Left lung (tissue), 10 donors: Measurements from ENCODE around the gene CCDC17. TPM values are rescaled to one million over a fixed set of nuclear protein-coding genes. Genes with fewer than 3 reads are reported as not detected.

ENCODE experiments used
- ATAC-seq: fragments of 200-7000 bp; cut with Tn5 transposase; one replicate; pipeline ENCODE4 v1.9.1; 2020; ENCODE audit warnings: moderate library complexity
- DNase-seq, 4 donors: peaks; one replicate each; pipeline ENCODE4 v3.0.0-alpha.2; 2013 to 2020
- H3K27ac ChIP-seq, 2 donors: fragments of 200-600 bp; sonication (generic) in 1 of 2; one replicate each; pipeline versions ENCODE4 v1.5.0 to v1.8.0; 2020 to 2021
- H3K27me3 ChIP-seq, 2 donors: fragments of 200-600 bp; sonication (generic) in 1 of 2; one replicate each; pipeline versions ENCODE4 v1.5.0 to v1.8.0; 2020 to 2021
- H3K36me3 ChIP-seq, 2 donors: fragments of 200-600 bp; sonication (generic) in 1 of 2; one replicate each; pipeline versions ENCODE4 v1.5.0 to v1.8.0; 2020 to 2021
- H3K4me1 ChIP-seq, 2 donors: fragments of 200-600 bp; one replicate each; pipeline ENCODE4 v1.8.0; 2021
- H3K4me3 ChIP-seq, 2 donors: fragments of 200-600 bp; sonication (generic) in 1 of 2; one replicate each; pipeline versions ENCODE4 v1.5.0 to v1.8.0; 2020 to 2021; ENCODE audit warnings: mild to moderate bottlenecking in 1 of 2
- H3K9me3 ChIP-seq, 2 donors: fragments of 200-600 bp; sonication (generic) in 1 of 2; one replicate each; pipeline versions ENCODE4 v1.5.0 to v1.8.0; 2020 to 2021
- CTCF ChIP-seq, 2 donors: fragments of 200-600 bp; sonication (generic) in 1 of 2; IDR thresholded peaks; one replicate each; pipeline versions ENCODE4 v1.5.0 to v1.8.0; 2021; ENCODE audit warnings: antibody characterized with exemption in 2 of 2
- intact Hi-C, 2 donors: fragments of 100-400 bp; cut with DNase I; formaldehyde crosslinking; loops; one replicate each; pipeline versions ENCODE4 v1.11.2 to v1.14.2; 2022
- polyA plus RNA-seq, 6 donors: library from polyadenylated mRNA; unstranded; fragments of 120-200 nt; gene quantifications; one replicate each; pipeline ENCODE4 v1.2.1, GENCODE V29; 2013; ENCODE audit not compliant: insufficient read length in 6 of 6
- total RNA-seq, 2 donors: library from RNA; stranded (reverse); fragmentation: NEBNext Ultra II Directional; extraction: Animal tissue kit (Norgen Biotek cat#: 25700); gene quantifications; one replicate each; pipeline ENCODE4 v1.2.1, GENCODE V29; 2021
- donor health status: DM: no; HTN: yes; CAD: no.
- donor health status: DM: no; HTN: no; CAD: no.

The CCDC17 gene
- total and polyA plus RNA-seq, 8 donors: 0.70 to 16.2 (median 6.1) TPM

GRCh38 chr1:45612941-45613579, 10.8 kb downstream of the CCDC17 start:
- Histone ChIP-seq H3K36me3 (peaks cover 0 to 87% of the 10 kb centered on the region in 2 donors), H3K27ac (no peak overlapping the region), H3K9me3 (no peaks in the 10 kb centered on the region), H3K4me3 (no peak overlapping the region), H3K4me1 (peaks cover 0 to 9% of the 10 kb centered on the region in 2 donors), H3K27me3 (no peaks in the 10 kb centered on the region)
- intact Hi-C loops: no loop called here
- no peak for DNase-seq
- no peak for TF ChIP-seq CTCF (IDR thresholded peaks at IDR 0.05)
- ATAC-seq: no peak

GRCh38 chr1:45610589-45611226, 13.1 kb downstream of the CCDC17 start:
- TF ChIP-seq CTCF (IDR thresholded peaks at IDR 0.05): no peak
- intact Hi-C loops: no loop called here
- Histone ChIP-seq H3K4me1 (peaks cover 0 to 23% of the 10 kb centered on the region in 2 donors), H3K4me3 (no peak overlapping the region), H3K9me3 (no peaks in the 10 kb centered on the region), H3K36me3 (peaks cover 0 to 80% of the 10 kb centered on the region in 2 donors), H3K27ac (no peak overlapping the region), H3K27me3 (no peaks in the 10 kb centered on the region)
- no peak for ATAC-seq
- no peak for DNase-seq

GRCh38 chr1:45608175-45609156, 15.4 kb downstream of the CCDC17 start:
- H3K9me3 ChIP-seq: no peaks in the 10 kb centered on the region
- DNase-seq: no peak
- intact Hi-C loops: no loop called here
- ATAC-seq: peak; percentile 32
- TF ChIP-seq CTCF (IDR thresholded peaks at IDR 0.05): no peak
- H3K27ac ChIP-seq: peak overlapping the region in 1 of 2 donors; percentile 81
- H3K27me3 ChIP-seq: no peaks in the 10 kb centered on the region
- H3K4me3 ChIP-seq: no peak overlapping the region
- peaks cover 0 to 23% of the 10 kb centered on the region in 2 donors for H3K4me1 ChIP-seq
- H3K36me3 ChIP-seq: peaks cover 0 to 64% of the 10 kb centered on the region in 2 donors

- intact Hi-C loops: no loop called here
- H3K27ac ChIP-seq: peak overlapping the region in 1 of 2 donors; percentile 81
- peak; percentile 18 for ATAC-seq
Measured at GRCh38 chr1:45607404-45608074, 16.3 kb downstream of the CCDC17 start.

More at GRCh38 chr1:45607404-45608074, 16.3 kb downstream of the CCDC17 start:
- H3K4me1 ChIP-seq: peaks cover 0 to 23% of the 10 kb centered on the region in 2 donors
- H3K4me3 ChIP-seq: no peak overlapping the region
- no peak for DNase-seq
- peaks cover 0 to 64% of the 10 kb centered on the region in 2 donors for H3K36me3 ChIP-seq
- no peaks in the 10 kb centered on the region for H3K9me3 ChIP-seq
- TF ChIP-seq CTCF (IDR thresholded peaks at IDR 0.05): no peak
- no peaks in the 10 kb centered on the region for H3K27me3 ChIP-seq
